Neural cell (in vitro differentiated cells): ENCODE results near the gene NDST1. TPM values are rescaled to one million over a fixed set of nuclear protein-coding genes. Genes with fewer than 3 reads are reported as not detected.

Source experiments
- H2AFZ ChIP-seq: fragments of 200-600, 300-800 bp; sonication (generic), shearing (Covaris generic); 2 replicates; pipeline ENCODE4 v1.6.0; 2014; ENCODE audit warnings: low read depth, mild to moderate bottlenecking, antibody characterized with exemption, low read length, moderate library complexity
- H3F3A ChIP-seq: fragments of 200-600 bp; shearing (Covaris generic); 2 replicates; pipeline ENCODE4 v1.6.1; 2016; ENCODE audit warnings: mild to moderate bottlenecking, moderate library complexity, mixed read lengths, antibody characterized with exemption, low read length; ENCODE audit not compliant: insufficient read depth, poor library complexity, severe bottlenecking
- H3K27ac ChIP-seq: fragments of 200-600, 300-800 bp; sonication (generic), shearing (Covaris generic); 2 replicates; pipeline ENCODE4 v1.5.1; 2014; ENCODE audit warnings: mild to moderate bottlenecking, low read length, moderate library complexity
- H3K27me3 ChIP-seq: fragments of 300-800, 200-600 bp; sonication (generic), shearing (Covaris generic); 2 replicates; pipeline ENCODE4 v1.6.0; 2014; ENCODE audit warnings: mild to moderate bottlenecking, low read depth, low read length, moderate library complexity; ENCODE audit not compliant: insufficient read depth
- H3K36me3 ChIP-seq: fragments of 300-800, 200-600 bp; sonication (generic), shearing (Covaris generic); 2 replicates; pipeline ENCODE4 v1.5.1; 2014; ENCODE audit warnings: mild to moderate bottlenecking, antibody characterized with exemption, low read length, moderate library complexity; ENCODE audit not compliant: insufficient read depth
- H3K4me2 ChIP-seq: fragments of 300-800, 200-600 bp; sonication (generic), shearing (Covaris generic); 2 replicates; pipeline ENCODE4 v1.6.0; 2014; ENCODE audit warnings: mild to moderate bottlenecking, low read length
- H3K4me3 ChIP-seq: fragments of 300-800, 200-600 bp; sonication (generic), shearing (Covaris generic); 2 replicates; pipeline ENCODE4 v1.5.1; 2014; ENCODE audit warnings: mild to moderate bottlenecking, low read length, moderate library complexity
- H3K79me2 ChIP-seq: fragments of 200-600 bp; shearing (Covaris generic); replicated peaks from 2 replicates; pipeline ENCODE4 v1.6.0; 2014; ENCODE audit warnings: mild to moderate bottlenecking, low read length, moderate library complexity; ENCODE audit not compliant: insufficient read depth
- H3K9ac ChIP-seq: fragments of 300-800, 200-600 bp; sonication (generic), shearing (Covaris generic); 2 replicates; pipeline ENCODE4 v1.6.1; 2016; ENCODE audit warnings: mild to moderate bottlenecking, low read length, mixed read lengths
- H3K9me2 ChIP-seq: fragments of 200-600 bp; shearing (Covaris generic); 2 replicates; pipeline ENCODE4 v1.6.1; 2016; ENCODE audit warnings: mild to moderate bottlenecking, low read length, mixed read lengths; ENCODE audit not compliant: insufficient read depth
- H3K9me3 ChIP-seq: fragments of 200-600, 300-800 bp; sonication (generic), shearing (Covaris generic); 2 replicates; pipeline ENCODE4 v1.6.1; 2016; ENCODE audit warnings: mild to moderate bottlenecking, mixed run types, low read length, moderate library complexity, mixed read lengths
- H4K20me1 ChIP-seq: fragments of 200-600 bp; shearing (Covaris generic); 2 replicates; pipeline ENCODE4 v1.6.1; 2016; ENCODE audit warnings: mild to moderate bottlenecking, mixed run types; ENCODE audit not compliant: insufficient read depth
- CTCF ChIP-seq: fragments of 450-650 bp; IDR thresholded peaks from 2 replicates; pipeline ENCODE4 v1.5.1; 2014; ENCODE audit warnings: antibody characterized with exemption, mild to moderate bottlenecking, moderate library complexity; ENCODE audit not compliant: poor library complexity, severe bottlenecking
- EP300 ChIP-seq: fragments of 450-650 bp; conservative IDR thresholded peaks from 2 replicates; pipeline ENCODE4 v1.6.1; 2014; ENCODE audit warnings: antibody characterized with exemption, mild to moderate bottlenecking, moderate library complexity; ENCODE audit not compliant: poor library complexity, severe bottlenecking
- EZH2 ChIP-seq: fragments of 200-600, 300-800 bp; shearing (Covaris generic), sonication (generic); IDR thresholded peaks from 2 replicates; pipeline ENCODE4 v1.6.1; 2014; ENCODE audit warnings: antibody characterized with exemption, low read length, borderline replicate concordance, mild to moderate bottlenecking; ENCODE audit not compliant: insufficient read depth, poor library complexity, severe bottlenecking
- MXI1 ChIP-seq: fragments of 450-650 bp; conservative IDR thresholded peaks from 2 replicates; pipeline ENCODE4 v1.6.1; 2014; ENCODE audit warnings: antibody characterized with exemption, mild to moderate bottlenecking; ENCODE audit not compliant: poor library complexity, severe bottlenecking
- POLR2AphosphoS5 ChIP-seq: IDR thresholded peaks from 2 replicates; pipeline ENCODE4 v1.6.1; 2012
- RAD21 ChIP-seq: fragments of 450-650 bp; conservative IDR thresholded peaks from 2 replicates; pipeline ENCODE4 v1.6.1; 2014; ENCODE audit warnings: antibody characterized with exemption, mild to moderate bottlenecking, moderate library complexity
- REST ChIP-seq: IDR thresholded peaks from 2 replicates; pipeline ENCODE4 v1.6.1; 2012; ENCODE audit warnings: borderline replicate concordance
- SMC3 ChIP-seq: fragments of 450-650 bp; conservative IDR thresholded peaks from 2 replicates; pipeline ENCODE4 v1.6.1; 2014; ENCODE audit warnings: antibody characterized with exemption, mild to moderate bottlenecking, moderate library complexity; ENCODE audit not compliant: poor library complexity
- TAF1 ChIP-seq: IDR thresholded peaks from 2 replicates; pipeline ENCODE4 v1.6.1; 2012; ENCODE audit warnings: low read depth
- polyA plus RNA-seq: library from polyadenylated mRNA; depleted of rRNA; stranded (reverse); fragments of >200 nt; gene quantifications from 2 replicates; pipeline ENCODE4 v1.2.3, GENCODE V29; 2014

The NDST1 gene
- polyA plus RNA-seq, 1 donor from 2014 or later, result 15.6 TPM

- Histone ChIP-seq H3K79me2 (no peaks in the 10 kb centered on the region), H3K27ac (no peak overlapping the region), H2AFZ (no peak overlapping the region), H3K27me3 (no peaks in the 10 kb centered on the region), H3K9me3 (no peaks in the 10 kb centered on the region), H3K4me2 (no peak overlapping the region), H3K9ac (no peak overlapping the region), H3K4me3 (no peak overlapping the region), H3K36me3 (no peaks in the 10 kb centered on the region), H4K20me1 (no peaks in the 10 kb centered on the region), H3F3A (no peaks in the 10 kb centered on the region), H3K9me2 (no peaks in the 10 kb centered on the region)
- no peak for TF ChIP-seq EP300
- TF ChIP-seq EZH2, result no peak
- TF ChIP-seq POLR2AphosphoS5, result no peak
- TF ChIP-seq MXI1, result no peak
- TF ChIP-seq CTCF, result no peak
- TF ChIP-seq REST, result no peak
- TF ChIP-seq SMC3, result no peak
- TF ChIP-seq TAF1, result no peak
- no peak for TF ChIP-seq RAD21
Measured at GRCh38 chr5:150565868-150566267, 57.9 kb downstream of the NDST1 start.

GRCh38 chr5:150567031-150567717 is 59.2 kb downstream of the NDST1 start:
- H3K79me2 ChIP-seq, result no peaks in the 10 kb centered on the region
- no peak overlapping the region for H2AFZ ChIP-seq
- no peaks in the 10 kb centered on the region for H4K20me1 ChIP-seq
- no peaks in the 10 kb centered on the region for H3K9me2 ChIP-seq
- no peak overlapping the region for H3K27ac ChIP-seq
- no peaks in the 10 kb centered on the region for H3K9me3 ChIP-seq
- H3K4me3 ChIP-seq, result no peak overlapping the region
- no peaks in the 10 kb centered on the region for H3K36me3 ChIP-seq
- TF ChIP-seq SMC3 (no peak), EZH2 (no peak), CTCF (no peak)
- H3K27me3 ChIP-seq, result no peaks in the 10 kb centered on the region
- H3K9ac ChIP-seq, result no peak overlapping the region
- H3F3A ChIP-seq, result no peaks in the 10 kb centered on the region
- H3K4me2 ChIP-seq, result no peak overlapping the region
